ENCODE measurements around the gene SNRPB.

GRCh38 chr20:2462484-2462883 is 8.1 kb downstream of the SNRPB start:
- no peak for TF ChIP-seq CTCF (IDR thresholded peaks at IDR 0.05)
- no peak for TF ChIP-seq POLR2A (IDR thresholded peaks at IDR 0.05; ENCODE audit: low read depth)
- no peak for TF ChIP-seq EP300 (IDR thresholded peaks at IDR 0.05)
- no peak for TF ChIP-seq POLR2AphosphoS5 (IDR thresholded peaks at IDR 0.05)
